Caco-2 (cell line): ENCODE measurements around the gene GABRB3. TPM values are rescaled to one million over a fixed set of nuclear protein-coding genes. Genes with fewer than 3 reads are reported as not detected.

Experiments used
- BruUV-seq: library from RNA; stranded (reverse); fragments of 400-500 nt; replicated peaks from 2 replicates; lab custom pipeline; 2021; lab: Mats Ljungman, UMichigan
- CTCF ChIA-PET: fragments of 300-600 bp; sonication (Branson Sonifier 250); formaldehyde crosslinking; loops from one replicate; lab custom pipeline; 2022; ENCODE audit warnings: antibody characterized with exemption; lab: Charles Lee
- POLR2A ChIA-PET: fragments of 300-600 bp; sonication (Branson Sonifier 250); formaldehyde crosslinking; loops from one replicate; lab custom pipeline; 2022; ENCODE audit warnings: antibody characterized with exemption; lab: Charles Lee
- DNase-seq, 2 experiments: peaks; one replicate each; pipeline versions ENCODE4 v3.0.0 to v3.0.0-alpha.2; 2020 to 2022
- H3K27me3 ChIP-seq: replicated peaks from 2 replicates; pipeline ENCODE4 v1.6.0; 2011; ENCODE audit warnings: low read length; ENCODE audit not compliant: control insufficient read depth, insufficient read depth
- H3K36me3 ChIP-seq: 2 replicates; pipeline ENCODE4 v1.5.1; 2011; ENCODE audit warnings: low read length; ENCODE audit not compliant: control insufficient read depth, insufficient read depth
- H3K4me1 ChIP-seq: fragments of 250-450 bp; sonication (Bioruptor Pico); 2 replicates; pipeline ENCODE4 v1.5.1; 2020; ENCODE audit warnings: mild to moderate bottlenecking
- H3K4me3 ChIP-seq: 2 replicates; pipeline ENCODE4 v1.5.1; 2011; ENCODE audit warnings: low read depth, mild to moderate bottlenecking, control low read depth, low read length
- H3K9me3 ChIP-seq: fragments of 250-450 bp; sonication (Bioruptor Pico); 2 replicates; pipeline ENCODE4 v1.5.1; 2020; ENCODE audit warnings: mild to moderate bottlenecking, moderate library complexity
- H3K27ac Mint-ChIP-seq: one replicate; pipeline ENCODE4 v1.8.0; 2022; ENCODE audit warnings: mixed read lengths; ENCODE audit not compliant: unreplicated experiment
- H3K27me3 Mint-ChIP-seq: one replicate; pipeline ENCODE4 v1.8.0; 2022; ENCODE audit warnings: mixed read lengths; ENCODE audit not compliant: insufficient read depth, unreplicated experiment
- H3K36me3 Mint-ChIP-seq: one replicate; pipeline ENCODE4 v1.8.0; 2022; ENCODE audit warnings: mild to moderate bottlenecking, mixed read lengths; ENCODE audit not compliant: insufficient read depth, unreplicated experiment
- H3K4me1 Mint-ChIP-seq: one replicate; pipeline ENCODE4 v1.8.0; 2022; ENCODE audit warnings: low read depth, mixed read lengths; ENCODE audit not compliant: unreplicated experiment
- H3K4me3 Mint-ChIP-seq: one replicate; pipeline ENCODE4 v1.8.0; 2022; ENCODE audit warnings: mild to moderate bottlenecking, moderate library complexity, mixed read lengths; ENCODE audit not compliant: unreplicated experiment
- H3K9me3 Mint-ChIP-seq: one replicate; pipeline ENCODE4 v1.8.0; 2022; ENCODE audit warnings: mixed read lengths; ENCODE audit not compliant: unreplicated experiment
- intact Hi-C: fragments of 100-400 bp; cut with micrococcal nuclease; formaldehyde crosslinking; loops from one replicate; pipeline ENCODE4 v1.10.0; 2022; ENCODE audit not compliant: unreplicated experiment
- total RNA-seq: library from RNA; stranded (reverse); gene quantifications from 2 replicates; pipeline ENCODE4 v1.2.3, GENCODE V29; 2022
- TF ChIP-seq, protein P1 (sequence below), 2 experiments: fragments of 200-600 bp in 1 of 2; IDR thresholded peaks; 1 replicate in 1 of 2; 2 replicates in 1 of 2; pipeline versions ENCODE4 v1.5.1 to v1.8.0; 2011 to 2022; ENCODE audit warnings: antibody characterized with exemption in 1 of 2, control low read depth in 1 of 2, inconsistent platforms in 1 of 2, low read depth in 1 of 2, low read length in 1 of 2, mild to moderate bottlenecking in 1 of 2, moderate library complexity in 1 of 2; ENCODE audit not compliant: insufficient read depth in 1 of 2, severe bottlenecking in 1 of 2, unreplicated experiment in 1 of 2

Gene GABRB3
- total RNA-seq, 1 experiment from 2014 or later, result not detected

DNA sequence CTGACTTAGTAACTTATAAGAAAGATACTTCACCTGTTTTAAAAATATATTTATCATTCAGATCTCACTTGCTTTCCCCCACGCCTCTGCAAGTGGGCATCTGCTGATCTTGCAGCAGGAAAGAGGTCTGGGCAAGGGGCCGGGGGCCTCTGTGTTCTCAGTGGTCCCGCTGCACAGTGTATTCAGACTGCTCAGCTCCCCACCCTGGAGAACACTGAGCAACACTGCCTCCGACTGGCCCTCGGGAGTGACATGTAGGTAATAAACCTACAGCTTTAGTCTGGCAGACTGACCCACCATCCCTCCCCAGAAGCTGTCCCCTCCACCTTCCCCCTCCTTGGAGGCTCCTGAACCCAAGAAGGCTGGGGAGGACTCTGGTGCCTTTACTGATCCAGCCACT, 43.8 kb downstream of the GABRB3 start:
- H3K27me3 Mint-ChIP-seq, result no peaks in the 10 kb centered on the region
- intact Hi-C loops, result loop anchor here (10.0 kb wide), 1 partner anchor 46 kb away; the partner anchor contains the start of gene GABRB3
- DNase-seq, result no peak
- H3K4me3 Mint-ChIP-seq, result no peak overlapping the region
- H3K9me3 Mint-ChIP-seq, result peaks cover 31% of the 10 kb centered on the region
- BruUV-seq, result no TSS peak
- POLR2A ChIA-PET, result no interaction called here
- no peaks in the 10 kb centered on the region for H3K4me1 ChIP-seq
- H3K36me3 ChIP-seq, result no peaks in the 10 kb centered on the region
- H3K4me1 Mint-ChIP-seq, result no peaks in the 10 kb centered on the region
- CTCF ChIA-PET, result no interaction called here
- H3K36me3 Mint-ChIP-seq, result no peaks in the 10 kb centered on the region
- 0 out of 2 replicates have a peak, but pooled peaks cover 9% of the 10 kb centered on the region for H3K9me3 ChIP-seq
- H3K27ac Mint-ChIP-seq, result no peak overlapping the region
- TF ChIP-seq, protein P1, sequence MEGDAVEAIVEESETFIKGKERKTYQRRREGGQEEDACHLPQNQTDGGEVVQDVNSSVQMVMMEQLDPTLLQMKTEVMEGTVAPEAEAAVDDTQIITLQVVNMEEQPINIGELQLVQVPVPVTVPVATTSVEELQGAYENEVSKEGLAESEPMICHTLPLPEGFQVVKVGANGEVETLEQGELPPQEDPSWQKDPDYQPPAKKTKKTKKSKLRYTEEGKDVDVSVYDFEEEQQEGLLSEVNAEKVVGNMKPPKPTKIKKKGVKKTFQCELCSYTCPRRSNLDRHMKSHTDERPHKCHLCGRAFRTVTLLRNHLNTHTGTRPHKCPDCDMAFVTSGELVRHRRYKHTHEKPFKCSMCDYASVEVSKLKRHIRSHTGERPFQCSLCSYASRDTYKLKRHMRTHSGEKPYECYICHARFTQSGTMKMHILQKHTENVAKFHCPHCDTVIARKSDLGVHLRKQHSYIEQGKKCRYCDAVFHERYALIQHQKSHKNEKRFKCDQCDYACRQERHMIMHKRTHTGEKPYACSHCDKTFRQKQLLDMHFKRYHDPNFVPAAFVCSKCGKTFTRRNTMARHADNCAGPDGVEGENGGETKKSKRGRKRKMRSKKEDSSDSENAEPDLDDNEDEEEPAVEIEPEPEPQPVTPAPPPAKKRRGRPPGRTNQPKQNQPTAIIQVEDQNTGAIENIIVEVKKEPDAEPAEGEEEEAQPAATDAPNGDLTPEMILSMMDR (IDR thresholded peaks at IDR 0.05; ENCODE audit: insufficient read depth in 1 of 2, low read depth in 1 of 2, low read length in 1 of 2, severe bottlenecking in 1 of 2, unreplicated experiment in 1 of 2), result no peak
- no peak overlapping the region for H3K4me3 ChIP-seq
- no peaks in the 10 kb centered on the region for H3K27me3 ChIP-seq

DNA sequence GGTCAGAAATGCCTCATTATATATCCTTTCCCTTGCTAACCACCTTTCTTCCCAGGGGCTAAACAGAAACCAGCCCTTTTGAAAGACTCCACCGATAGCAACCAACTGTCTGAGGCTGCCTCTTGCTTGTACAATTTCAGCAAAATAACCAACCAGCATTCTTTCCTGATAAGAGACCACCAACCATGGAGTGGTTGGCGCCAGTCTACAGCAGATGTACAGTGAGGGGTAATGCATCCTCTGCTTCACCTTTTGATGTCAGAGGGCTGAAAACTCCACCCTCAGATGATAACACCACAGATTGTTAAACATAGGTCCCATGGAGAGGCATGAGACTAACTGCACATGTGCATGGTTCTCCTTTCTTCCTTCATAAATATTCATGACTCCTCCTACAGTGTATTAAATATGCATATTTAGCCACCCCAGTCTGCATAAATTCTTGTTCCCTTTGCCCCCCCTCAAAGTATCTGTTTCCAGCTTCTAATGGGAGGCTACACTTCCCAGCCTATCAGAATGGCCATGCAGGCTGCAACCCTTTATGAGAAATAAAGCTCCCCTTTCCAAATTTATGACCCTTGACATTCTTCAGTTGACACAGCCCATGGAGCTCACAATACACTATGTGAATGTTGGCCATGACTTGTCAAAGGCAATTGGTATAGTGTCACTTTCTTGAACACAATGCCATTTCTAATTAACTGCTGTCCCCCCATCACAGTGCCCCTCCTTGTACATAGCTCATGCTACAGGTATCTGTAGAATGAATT, 48.3 kb downstream of the GABRB3 start:
- Mint-ChIP-seq H3K36me3 (no peaks in the 10 kb centered on the region), H3K4me3 (no peak overlapping the region), H3K9me3 (peaks cover 11% of the 10 kb centered on the region), H3K27me3 (peaks cover 3% of the 10 kb centered on the region), H3K4me1 (no peaks in the 10 kb centered on the region), H3K27ac (no peak overlapping the region)
- Histone ChIP-seq H3K36me3 (no peaks in the 10 kb centered on the region), H3K27me3 (no peaks in the 10 kb centered on the region), H3K4me1 (no peaks in the 10 kb centered on the region), H3K9me3 (0 out of 2 replicates have a peak, but pooled peaks cover 4% of the 10 kb centered on the region), H3K4me3 (no peak overlapping the region)
- no TSS peak for BruUV-seq
- intact Hi-C loops, result loop anchor here (10.0 kb wide), 1 partner anchor 50 kb away; the partner anchor contains the start of gene GABRB3
- ChIA-PET CTCF (no interaction called here), POLR2A (no interaction called here)
- TF ChIP-seq, protein P1 (IDR thresholded peaks at IDR 0.05; ENCODE audit: insufficient read depth in 1 of 2, low read depth in 1 of 2, low read length in 1 of 2, severe bottlenecking in 1 of 2, unreplicated experiment in 1 of 2), result no peak
- DNase-seq, result no peak

DNA sequence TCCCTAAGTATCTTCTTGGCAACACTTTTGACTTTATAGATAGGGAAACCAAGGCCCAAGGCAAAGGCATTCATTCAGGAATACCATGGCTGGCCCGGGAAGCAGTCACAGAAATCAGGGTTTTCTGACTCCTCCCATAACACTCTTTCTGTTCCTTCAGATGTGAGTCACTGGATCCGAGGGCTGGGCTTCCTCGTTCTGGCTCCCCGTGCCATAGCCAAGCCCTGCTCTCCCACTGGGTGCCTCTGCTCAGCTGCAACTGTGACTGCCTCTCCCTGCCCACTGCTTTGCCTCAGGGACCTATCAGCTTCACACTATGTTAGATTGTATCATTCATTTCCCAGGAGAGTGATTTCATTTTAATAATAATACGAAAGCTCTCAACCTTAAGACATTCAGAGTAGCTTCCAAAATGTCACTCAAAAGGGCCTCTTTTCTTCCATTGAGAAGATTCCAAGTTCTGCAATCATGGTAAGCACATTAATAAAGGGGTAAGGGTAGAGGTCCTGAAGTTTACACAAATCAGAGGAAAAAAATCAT, 50.2 kb downstream of the GABRB3 start:
- ChIA-PET CTCF (no interaction called here), POLR2A (no interaction called here)
- TF ChIP-seq, protein P1 (IDR thresholded peaks at IDR 0.05; ENCODE audit: insufficient read depth in 1 of 2, low read depth in 1 of 2, low read length in 1 of 2, severe bottlenecking in 1 of 2, unreplicated experiment in 1 of 2), result no peak
- intact Hi-C loops, result loop anchor here (10.0 kb wide), 1 partner anchor 52 kb away; the partner anchor contains the start of gene GABRB3
- Histone ChIP-seq H3K9me3 (no peaks in the 10 kb centered on the region), H3K4me1 (no peaks in the 10 kb centered on the region), H3K27me3 (no peaks in the 10 kb centered on the region), H3K36me3 (no peaks in the 10 kb centered on the region), H3K4me3 (no peak overlapping the region)
- BruUV-seq, result no TSS peak
- no peaks in the 10 kb centered on the region for H3K36me3 Mint-ChIP-seq
- DNase-seq, result no peak
- H3K9me3 Mint-ChIP-seq, result peaks cover 14% of the 10 kb centered on the region
- H3K4me3 Mint-ChIP-seq, result no peak overlapping the region
- no peaks in the 10 kb centered on the region for H3K4me1 Mint-ChIP-seq
- H3K27me3 Mint-ChIP-seq, result peaks cover 5% of the 10 kb centered on the region
- no peak overlapping the region for H3K27ac Mint-ChIP-seq
